Right lobe of liver (tissue), 4 donors: ENCODE data around the gene SLC16A10.

ENCODE experiments used
- POLR2A ChIP-seq: fragments of 450-650 bp; IDR thresholded peaks from one replicate; pipeline ENCODE4 v1.6.1; 2017; ENCODE audit warnings: antibody characterized with exemption, mild to moderate bottlenecking
- TF ChIP-seq, protein P1 (sequence below), 4 donors: fragments of 200-600 bp in 3 of 4; fragments of 450-650 bp in 1 of 4; IDR thresholded peaks; one replicate each; pipeline versions ENCODE4 v1.5.1 to v1.8.0; 2016 to 2022; ENCODE audit warnings: antibody characterized with exemption in 4 of 4, mild to moderate bottlenecking in 2 of 4
- donor health status: DM: no; HTN: no; CAD: no.
- donor health status: DM: no; HTN: no; CAD: no.
- donor health status: DM: no; HTN: yes; CAD: no.

DNA sequence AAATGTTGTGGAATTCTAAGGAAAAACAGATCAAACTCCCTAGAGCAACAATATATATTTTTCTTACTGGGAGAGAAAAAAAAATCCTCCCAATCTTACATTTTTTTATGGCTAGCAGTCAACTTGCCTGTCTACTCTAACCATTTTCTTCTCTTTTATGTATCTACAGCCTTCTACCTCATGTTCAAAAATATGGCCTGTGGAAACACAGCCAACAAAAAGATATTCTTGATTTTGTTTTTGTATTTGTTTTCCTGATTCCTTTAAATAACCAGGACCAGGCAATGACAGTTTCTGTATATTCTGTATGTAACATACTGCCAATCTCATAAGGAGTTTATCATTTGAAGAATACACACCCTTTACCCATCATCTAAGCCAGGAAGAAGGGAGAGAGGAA lies 13.0 kb upstream of the SLC16A10 start:
- no peak for TF ChIP-seq POLR2A
- TF ChIP-seq, protein P1, sequence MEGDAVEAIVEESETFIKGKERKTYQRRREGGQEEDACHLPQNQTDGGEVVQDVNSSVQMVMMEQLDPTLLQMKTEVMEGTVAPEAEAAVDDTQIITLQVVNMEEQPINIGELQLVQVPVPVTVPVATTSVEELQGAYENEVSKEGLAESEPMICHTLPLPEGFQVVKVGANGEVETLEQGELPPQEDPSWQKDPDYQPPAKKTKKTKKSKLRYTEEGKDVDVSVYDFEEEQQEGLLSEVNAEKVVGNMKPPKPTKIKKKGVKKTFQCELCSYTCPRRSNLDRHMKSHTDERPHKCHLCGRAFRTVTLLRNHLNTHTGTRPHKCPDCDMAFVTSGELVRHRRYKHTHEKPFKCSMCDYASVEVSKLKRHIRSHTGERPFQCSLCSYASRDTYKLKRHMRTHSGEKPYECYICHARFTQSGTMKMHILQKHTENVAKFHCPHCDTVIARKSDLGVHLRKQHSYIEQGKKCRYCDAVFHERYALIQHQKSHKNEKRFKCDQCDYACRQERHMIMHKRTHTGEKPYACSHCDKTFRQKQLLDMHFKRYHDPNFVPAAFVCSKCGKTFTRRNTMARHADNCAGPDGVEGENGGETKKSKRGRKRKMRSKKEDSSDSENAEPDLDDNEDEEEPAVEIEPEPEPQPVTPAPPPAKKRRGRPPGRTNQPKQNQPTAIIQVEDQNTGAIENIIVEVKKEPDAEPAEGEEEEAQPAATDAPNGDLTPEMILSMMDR (IDR thresholded peaks at IDR 0.05), result no peak
